Activated T-helper 2 cell treated with anti-CD3 and anti-CD28 coated beads, Interferon-gamma antibody, Interleukin-2, Interleukin-4, amounts not matched to agents 10 μg/mL and 5 μg/mL and 100 μg/mL, durations not matched to agents 14 hours and 24 hours and 36 hours (primary cell): ENCODE measurements around the gene RDH12. TPM values are rescaled to one million over a fixed set of nuclear protein-coding genes. Genes with fewer than 3 reads are reported as not detected.
"Not testable (repeated sequence)": the region's sequence is repeated elsewhere in the genome, so short reads cannot be mapped to it uniquely, and the experiment has no call there.

Experiments used
- DNase-seq: peaks from one replicate; pipeline ENCODE4 v3.0.0; 2021; ENCODE audit warnings: low spot score
- H3K27ac Mint-ChIP-seq: one replicate; pipeline ENCODE4 v1.8.0; 2021; ENCODE audit warnings: mixed read lengths
- H3K27me3 Mint-ChIP-seq: one replicate; pipeline ENCODE4 v1.8.0; 2021; ENCODE audit warnings: low read depth, mixed read lengths
- H3K36me3 Mint-ChIP-seq: one replicate; pipeline ENCODE4 v1.8.0; 2021; ENCODE audit warnings: low read depth, mixed read lengths
- H3K4me1 Mint-ChIP-seq: one replicate; pipeline ENCODE4 v1.8.0; 2021; ENCODE audit warnings: low read depth, mixed read lengths
- H3K4me3 Mint-ChIP-seq: one replicate; pipeline ENCODE4 v1.8.0; 2021; ENCODE audit warnings: low read depth, mild to moderate bottlenecking, moderate library complexity, mixed read lengths
- H3K9me3 Mint-ChIP-seq: one replicate; pipeline ENCODE4 v1.8.0; 2021; ENCODE audit warnings: mixed read lengths
- intact Hi-C: fragments of 100-400 bp; cut with micrococcal nuclease; formaldehyde crosslinking; loops from one replicate; pipeline ENCODE4 v1.15.1; 2023
- total RNA-seq: library from RNA; stranded (reverse); gene quantifications from 2 replicates; pipeline ENCODE4 v1.2.3, GENCODE V29; 2022

Gene RDH12
- total RNA-seq, 1 donor from 2014 or later: not detected

DNA sequence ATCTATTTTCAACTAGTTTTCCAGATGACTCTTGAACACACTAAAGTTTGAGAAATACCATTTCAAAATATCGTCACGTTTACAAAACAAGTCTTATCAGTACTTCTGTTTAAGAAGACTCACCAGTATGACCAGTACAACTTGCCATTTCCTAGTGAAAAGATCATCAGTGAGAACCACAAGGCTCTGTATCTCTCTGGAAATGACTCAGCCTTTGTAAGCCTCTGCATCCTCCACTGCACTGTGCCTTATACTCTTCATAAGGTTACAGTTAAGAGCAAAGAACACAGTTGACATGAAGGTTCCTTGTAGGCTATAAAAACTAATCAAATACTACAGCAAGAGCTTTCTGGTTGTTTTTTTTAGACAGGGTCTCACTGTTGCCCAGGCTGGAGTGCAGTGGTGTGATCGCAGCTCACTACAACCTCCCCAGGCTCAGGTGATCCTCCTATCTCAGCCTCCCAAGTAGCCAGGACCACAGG, 21.5 kb upstream of the RDH12 start:
- intact Hi-C loops: loop anchor here (1.0 to 5.0 kb wide), 3 partner anchors 15 to 318 kb away; partner anchors contain the start of genes EIF2S1 and RDH11
- peaks cover 45% of the 10 kb centered on the region for H3K4me1 Mint-ChIP-seq
- H3K27me3 Mint-ChIP-seq: no peaks in the 10 kb centered on the region
- H3K4me3 Mint-ChIP-seq: peak overlapping the region; percentile 7
- H3K9me3 Mint-ChIP-seq: no peaks in the 10 kb centered on the region
- H3K27ac Mint-ChIP-seq: peak overlapping the region; percentile 83
- peaks cover 83% of the 10 kb centered on the region for H3K36me3 Mint-ChIP-seq
- DNase-seq: peak; percentile 34

- no peaks in the 10 kb centered on the region for H3K27me3 Mint-ChIP-seq
- no peak for DNase-seq
- peak overlapping the region; percentile 83 for H3K27ac Mint-ChIP-seq
- intact Hi-C loops: loop anchor here (1.0 to 5.0 kb wide), 3 partner anchors 14 to 319 kb away; partner anchors contain the start of genes EIF2S1 and RDH11
- H3K36me3 Mint-ChIP-seq: peaks cover 88% of the 10 kb centered on the region
- H3K4me1 Mint-ChIP-seq: peaks cover 47% of the 10 kb centered on the region
- no peaks in the 10 kb centered on the region for H3K9me3 Mint-ChIP-seq
- no peak overlapping the region for H3K4me3 Mint-ChIP-seq
Measured at GRCh38 chr14:67680941-67681340, 20.7 kb upstream of the RDH12 start.

- peak overlapping the region; percentile 15 for H3K27ac Mint-ChIP-seq
- no peaks in the 10 kb centered on the region for H3K9me3 Mint-ChIP-seq
- no peak for DNase-seq
Measured at GRCh38 chr14:67683842-67684241, 17.8 kb upstream of the RDH12 start.

DNA sequence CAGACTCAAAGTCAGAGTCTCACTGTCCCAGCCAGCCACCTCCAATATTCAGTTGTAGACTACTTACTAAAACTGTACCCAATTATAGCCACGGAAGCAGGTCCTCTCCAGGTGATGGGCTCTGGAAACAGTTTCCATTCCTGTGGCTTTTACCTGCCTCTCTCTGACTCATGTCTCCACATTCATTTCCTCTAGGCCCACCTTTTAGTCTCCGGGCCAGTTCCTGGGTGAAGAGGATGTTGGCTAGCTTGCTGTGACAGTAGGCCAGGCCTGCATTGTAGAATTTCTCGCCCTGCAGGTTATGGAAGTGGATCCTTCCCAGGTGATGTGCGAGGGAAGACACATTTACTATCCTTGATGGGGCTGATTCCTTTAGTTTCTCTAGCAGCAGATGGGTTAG, 11.7 kb upstream of the RDH12 start:
- Mint-ChIP-seq H3K4me3 (no peak overlapping the region), H3K27ac (peak overlapping the region; percentile 7), H3K9me3 (no peaks in the 10 kb centered on the region), H3K4me1 (peaks cover 36% of the 10 kb centered on the region), H3K36me3 (peaks cover 83% of the 10 kb centered on the region), H3K27me3 (no peaks in the 10 kb centered on the region)
- no peak for DNase-seq
- intact Hi-C loops: loop anchor here (10.0 kb wide), 1 partner anchor 525 kb away; no protein-coding TSS in a partner anchor

More at GRCh38 chr14:67683842-67684241, 17.8 kb upstream of the RDH12 start:
- Mint-ChIP-seq H3K4me3 (no peak overlapping the region), H3K36me3 (peaks cover 88% of the 10 kb centered on the region), H3K27me3 (no peaks in the 10 kb centered on the region), H3K4me1 (peaks cover 44% of the 10 kb centered on the region)
- intact Hi-C loops: loop anchor here (5.0 kb wide), 1 partner anchor 322 kb away; the partner anchor contains the start of gene EIF2S1

DNA sequence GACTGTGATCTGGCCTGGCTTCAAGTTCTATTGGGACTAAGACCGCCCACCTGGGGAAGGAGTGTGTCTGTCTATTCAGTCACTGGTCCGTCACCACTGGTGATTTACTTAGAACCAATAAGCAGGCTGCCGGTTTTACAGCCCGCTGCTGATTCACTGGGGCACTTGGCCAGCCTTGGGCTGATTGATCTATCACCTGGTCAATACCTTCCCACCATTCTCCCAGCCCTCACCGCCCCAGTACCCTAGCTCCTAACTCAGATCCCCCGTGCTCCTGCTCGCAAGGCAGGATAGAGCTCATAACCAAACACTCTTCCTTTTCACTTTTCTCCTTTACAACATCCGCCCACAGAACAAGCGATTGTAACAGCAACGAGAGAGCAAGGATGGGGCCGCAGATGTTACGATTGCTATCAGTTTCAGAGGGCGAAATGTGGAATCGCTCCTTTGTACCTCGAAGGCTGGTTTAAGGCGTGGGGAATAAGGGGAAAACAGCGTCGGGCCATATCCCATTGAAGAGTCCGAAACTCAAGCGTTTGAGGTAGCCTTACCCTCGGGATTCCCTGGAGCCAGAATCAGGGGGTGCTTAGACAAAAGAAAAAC, 6.8 kb upstream of the RDH12 start:
- peaks cover 35% of the 10 kb centered on the region for H3K4me1 Mint-ChIP-seq
- peak; percentile 74 for DNase-seq
- H3K9me3 Mint-ChIP-seq: no peaks in the 10 kb centered on the region
- H3K4me3 Mint-ChIP-seq: peak overlapping the region; percentile 95
- peaks cover 38% of the 10 kb centered on the region for H3K36me3 Mint-ChIP-seq
- intact Hi-C loops: loop anchor here (1.0 to 10.0 kb wide), 6 partner anchors 15 to 520 kb away; partner anchors contain the start of genes ARG2, EIF2S1, RAD51B and VTI1B
- no peaks in the 10 kb centered on the region for H3K27me3 Mint-ChIP-seq
- H3K27ac Mint-ChIP-seq: peak overlapping the region; percentile 97

DNA sequence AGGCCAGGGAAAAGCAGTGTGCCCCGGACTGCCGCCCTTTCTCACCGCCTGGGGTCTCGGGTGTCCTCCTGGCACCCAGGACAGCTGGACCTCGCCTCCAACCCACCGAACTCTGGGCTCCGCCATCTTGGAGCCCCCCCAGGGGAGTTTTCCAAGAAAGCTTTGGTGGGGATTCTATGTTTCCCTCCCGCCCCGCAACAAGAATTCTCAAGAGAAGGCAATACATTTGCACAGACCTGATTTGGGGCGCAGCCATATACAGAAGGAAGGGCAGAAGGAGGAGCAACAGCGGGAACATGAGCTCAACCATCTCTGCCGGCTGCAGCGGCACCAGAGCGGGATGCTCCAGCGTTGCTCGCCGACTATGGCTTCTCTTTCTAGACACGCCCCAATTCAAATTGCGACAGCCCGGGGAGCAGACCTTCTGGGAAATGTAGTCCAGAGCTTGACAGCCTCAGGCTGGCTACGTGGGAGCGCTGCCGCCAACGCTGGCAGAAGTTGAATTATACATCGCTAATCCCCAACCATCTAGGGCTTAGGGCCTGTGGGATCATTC, 6.2 kb upstream of the RDH12 start, which contains the start of gene RDH11:
Gene RDH11 (minus strand): TSS at position 371 of the 556 bp plus-strand sequence. CDS start 61 bp downstream, at position 310.
- DNase-seq: peak; percentile 81
- peak within 1 kb of the TSS; percentile 95 for H3K4me3 Mint-ChIP-seq
- H3K4me1 Mint-ChIP-seq: peaks cover 35% of the 10 kb centered on the region
- intact Hi-C loops: loop anchor here (1.0 to 10.0 kb wide), 5 partner anchors 15 to 519 kb away; partner anchors contain the start of genes ARG2, RAD51B, VTI1B and ZFYVE26
- H3K27me3 Mint-ChIP-seq: no peaks in the 10 kb centered on the region
- H3K9me3 Mint-ChIP-seq: no peaks in the 10 kb centered on the region
- peaks cover 33% of the 10 kb centered on the region for H3K36me3 Mint-ChIP-seq
- H3K27ac Mint-ChIP-seq: peak within 1 kb of the TSS; percentile 97

- intact Hi-C loops: loop anchor here (5.0 to 10.0 kb wide), 2 partner anchors 120 to 518 kb away; partner anchors contain the start of genes RAD51B and ZFYVE26
- H3K9me3 Mint-ChIP-seq: no peaks in the 10 kb centered on the region
- peaks cover 30% of the 10 kb centered on the region for H3K4me1 Mint-ChIP-seq
- no peak overlapping the region for H3K4me3 Mint-ChIP-seq
- H3K36me3 Mint-ChIP-seq: peaks cover 17% of the 10 kb centered on the region
- no peak for DNase-seq
- H3K27me3 Mint-ChIP-seq: no peaks in the 10 kb centered on the region
- H3K27ac Mint-ChIP-seq: no peak overlapping the region
Measured at GRCh38 chr14:67697006-67697405, 4.7 kb upstream of the RDH12 start.

DNA sequence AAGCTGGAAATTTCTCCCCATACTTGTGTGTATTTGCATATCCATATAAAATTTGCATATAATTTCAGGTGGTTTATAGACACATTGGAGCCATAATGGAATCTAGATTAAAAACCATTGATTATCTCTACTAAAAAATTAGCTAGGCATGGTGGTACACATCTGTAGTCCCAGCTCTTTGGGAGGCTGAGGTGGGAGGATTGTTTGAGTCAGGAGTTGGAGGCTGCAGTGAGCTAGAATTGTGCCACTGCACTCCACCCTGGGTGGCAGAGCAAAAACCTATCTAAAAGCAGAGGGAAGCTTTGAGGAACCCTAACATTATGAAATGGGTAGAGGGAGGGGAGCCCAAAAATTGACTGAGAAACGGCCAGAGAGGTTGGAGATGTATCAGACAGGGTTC, 3.5 kb upstream of the RDH12 start:
- no peak overlapping the region for H3K27ac Mint-ChIP-seq
- intact Hi-C loops: loop anchor here (5.0 to 10.0 kb wide), 2 partner anchors 119 to 517 kb away; partner anchors contain the start of genes RAD51B and ZFYVE26
- H3K36me3 Mint-ChIP-seq: peaks cover 7% of the 10 kb centered on the region
- H3K4me1 Mint-ChIP-seq: peaks cover 21% of the 10 kb centered on the region
- H3K4me3 Mint-ChIP-seq: no peak overlapping the region
- no peak for DNase-seq
- H3K27me3 Mint-ChIP-seq: no peaks in the 10 kb centered on the region
- H3K9me3 Mint-ChIP-seq: no peaks in the 10 kb centered on the region

DNA sequence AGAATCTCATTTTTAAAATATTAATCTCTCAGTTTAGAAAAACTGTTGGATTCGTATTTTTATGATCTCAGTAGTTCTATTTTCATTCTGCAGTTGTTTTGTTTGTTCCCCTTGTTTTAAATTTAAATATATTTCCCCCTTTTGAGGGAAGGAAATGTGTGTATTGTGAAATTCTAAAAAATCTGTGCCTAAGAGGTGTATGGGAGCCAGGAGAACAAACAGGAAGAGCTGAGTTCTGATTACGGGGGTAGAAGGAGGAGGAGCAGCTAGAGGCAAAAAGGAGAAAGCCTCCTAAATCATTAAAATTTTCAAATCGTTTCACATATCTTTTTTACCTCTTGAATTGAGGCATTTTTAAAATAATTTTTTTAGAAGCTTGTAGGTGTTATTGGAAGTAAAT, 2.3 kb downstream of the RDH12 start:
- Mint-ChIP-seq H3K4me1 (peaks cover 2% of the 10 kb centered on the region), H3K9me3 (peaks cover 6% of the 10 kb centered on the region), H3K27me3 (peaks cover 9% of the 10 kb centered on the region), H3K36me3 (no peaks in the 10 kb centered on the region), H3K4me3 (no peak overlapping the region), H3K27ac (no peak overlapping the region)
- intact Hi-C loops: loop anchor here (1.0 to 5.0 kb wide), 4 partner anchors 37 to 277 kb away; partner anchors contain the start of gene ARG2
- no peak for DNase-seq

DNA sequence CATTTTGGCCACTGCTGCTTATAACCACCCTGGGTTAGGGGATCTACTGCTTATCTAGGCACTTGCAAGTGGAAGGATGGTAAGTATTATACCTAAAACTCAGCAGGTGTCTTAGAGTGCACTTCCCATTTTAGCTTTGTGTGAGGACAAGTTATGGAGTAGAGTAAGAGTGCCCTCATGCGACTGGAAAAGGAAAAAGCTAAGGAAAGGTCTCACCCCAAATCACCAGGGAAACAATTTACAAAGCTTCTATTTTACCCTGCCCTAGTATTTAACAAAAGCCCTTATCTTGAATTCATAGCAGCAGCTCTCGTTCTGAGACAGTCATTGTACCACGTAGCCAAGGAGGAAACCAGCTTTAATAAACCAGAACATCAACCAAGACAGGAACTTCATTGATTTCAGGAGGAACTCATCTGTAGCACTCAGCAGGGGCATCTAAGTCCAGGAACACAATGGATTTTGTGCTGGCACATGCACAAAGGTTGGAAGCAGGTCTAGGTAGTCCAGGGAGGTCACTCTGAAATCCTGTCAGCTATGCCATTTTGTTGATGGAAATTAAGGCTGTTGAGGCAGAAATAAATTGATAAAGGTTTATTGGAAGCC, 2.9 kb downstream of the RDH12 start:
- DNase-seq: peak; percentile 18

DNA sequence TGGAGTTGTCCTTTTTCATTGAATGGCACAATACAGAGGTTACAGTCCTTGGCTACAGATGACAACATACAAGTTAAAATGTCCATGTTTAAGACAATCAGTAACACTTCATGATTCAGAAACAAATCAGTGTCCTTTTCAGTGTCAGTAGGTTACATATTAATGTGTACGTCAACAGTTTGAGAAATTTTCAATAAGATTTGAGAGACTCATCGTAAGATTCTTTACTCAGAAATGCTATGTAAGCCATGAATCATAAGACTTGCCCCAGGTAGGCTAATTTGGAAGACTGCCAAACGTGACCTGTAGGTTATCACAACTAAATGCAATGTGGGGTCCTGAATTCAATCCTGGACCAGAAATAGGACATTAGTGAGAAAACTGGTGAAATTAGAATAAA, 3.5 kb downstream of the RDH12 start:
- peaks cover 2% of the 10 kb centered on the region for H3K4me1 Mint-ChIP-seq
- H3K9me3 Mint-ChIP-seq: peaks cover 15% of the 10 kb centered on the region
- no peaks in the 10 kb centered on the region for H3K36me3 Mint-ChIP-seq
- intact Hi-C loops: loop anchor here (2.0 kb wide), 1 partner anchor 38 kb away; no protein-coding TSS in a partner anchor
- DNase-seq: no peak
- H3K27ac Mint-ChIP-seq: no peak overlapping the region
- peaks cover 9% of the 10 kb centered on the region for H3K27me3 Mint-ChIP-seq
- H3K4me3 Mint-ChIP-seq: no peak overlapping the region

More for the DNA sequence above, 2.9 kb downstream of the RDH12 start:
- peaks cover 8% of the 10 kb centered on the region for H3K9me3 Mint-ChIP-seq
- peaks cover 9% of the 10 kb centered on the region for H3K27me3 Mint-ChIP-seq
- peaks cover 2% of the 10 kb centered on the region for H3K4me1 Mint-ChIP-seq
- no peak overlapping the region for H3K4me3 Mint-ChIP-seq
- no peak overlapping the region for H3K27ac Mint-ChIP-seq
- H3K36me3 Mint-ChIP-seq: no peaks in the 10 kb centered on the region
- intact Hi-C loops: loop anchor here (1.0 to 5.0 kb wide), 4 partner anchors 38 to 277 kb away; partner anchors contain the start of gene ARG2

GRCh38 chr14:67709346-67709745, 7.7 kb downstream of the RDH12 start:
- Mint-ChIP-seq H3K9me3 (peaks cover 25% of the 10 kb centered on the region), H3K27me3 (peaks cover 10% of the 10 kb centered on the region)
- H3K27ac Mint-ChIP-seq, intact Hi-C loops, H3K36me3 Mint-ChIP-seq, H3K4me3 Mint-ChIP-seq, H3K4me1 Mint-ChIP-seq, DNase-seq: not testable (repeated sequence)
